Measurements from ENCODE around the gene ZBTB12.
A peak's percentile ranks its signal among the peaks of the same experiment; 100 is the strongest.

Gene ZBTB12

GRCh38 chr6:31896856-31897611 is 4.9 kb downstream of the ZBTB12 start:
- no peak for DNase-seq (ENCODE audit: low spot score)

GRCh38 chr6:31896493-31896855 is 5.4 kb downstream of the ZBTB12 start:
- no peak for DNase-seq (ENCODE audit: low spot score)

- no peak for DNase-seq (ENCODE audit: low spot score)
Observed at GRCh38 chr6:31892821-31893220, 9.1 kb downstream of the ZBTB12 start.

- no peak for DNase-seq (ENCODE audit: low spot score)
Observed at GRCh38 chr6:31889331-31889972, 12.4 kb downstream of the ZBTB12 start.

- DNase-seq (ENCODE audit: low spot score): peak; percentile 46
Observed at GRCh38 chr6:31888276-31889258, 13.3 kb downstream of the ZBTB12 start.

- no peak for DNase-seq (ENCODE audit: low spot score)
Observed at GRCh38 chr6:31887173-31888007, 14.5 kb downstream of the ZBTB12 start.

- no peak for DNase-seq (ENCODE audit: low spot score)
Observed at GRCh38 chr6:31886541-31886991, 15.3 kb downstream of the ZBTB12 start.

- no peak for DNase-seq (ENCODE audit: low spot score)
Observed at GRCh38 chr6:31884528-31885035, 17.3 kb downstream of the ZBTB12 start.

- DNase-seq (ENCODE audit: low spot score): no peak
Observed at GRCh38 chr6:31883676-31884075, 18.2 kb downstream of the ZBTB12 start.

GRCh38 chr6:31882344-31882743 is 19.5 kb downstream of the ZBTB12 start:
- DNase-seq (ENCODE audit: low spot score): no peak

GRCh38 chr6:31881136-31881859 is 20.6 kb downstream of the ZBTB12 start:
- DNase-seq (ENCODE audit: low spot score): no peak

GRCh38 chr6:31880616-31881015 is 21.3 kb downstream of the ZBTB12 start:
- no peak for DNase-seq (ENCODE audit: low spot score)

GRCh38 chr6:31879901-31880300 is 22.0 kb downstream of the ZBTB12 start:
- DNase-seq (ENCODE audit: low spot score): no peak

- DNase-seq (ENCODE audit: low spot score): no peak
Observed at GRCh38 chr6:31879143-31879542, 22.7 kb downstream of the ZBTB12 start.

GRCh38 chr6:31878726-31879125 is 23.2 kb downstream of the ZBTB12 start, which contains the start of gene SLC44A4:
Gene SLC44A4 (minus strand): TSS chr6:31878997. CDS start chr6:31878980, 17 bp downstream.
- DNase-seq (ENCODE audit: low spot score): no peak

- DNase-seq (ENCODE audit: low spot score): no peak
Observed at GRCh38 chr6:31878222-31878621, 23.7 kb downstream of the ZBTB12 start.

GRCh38 chr6:31877651-31878161 is 24.2 kb downstream of the ZBTB12 start:
- no peak for DNase-seq (ENCODE audit: low spot score)

GRCh38 chr6:31877125-31877650 is 24.7 kb downstream of the ZBTB12 start:
- no peak for DNase-seq (ENCODE audit: low spot score)

GRCh38 chr6:31876357-31876756 is 25.5 kb downstream of the ZBTB12 start:
- DNase-seq (ENCODE audit: low spot score): no peak

GRCh38 chr6:31875877-31876276 is 26.0 kb downstream of the ZBTB12 start:
- no peak for DNase-seq (ENCODE audit: low spot score)
